ENCODE results near the gene GYG1.

DNA sequence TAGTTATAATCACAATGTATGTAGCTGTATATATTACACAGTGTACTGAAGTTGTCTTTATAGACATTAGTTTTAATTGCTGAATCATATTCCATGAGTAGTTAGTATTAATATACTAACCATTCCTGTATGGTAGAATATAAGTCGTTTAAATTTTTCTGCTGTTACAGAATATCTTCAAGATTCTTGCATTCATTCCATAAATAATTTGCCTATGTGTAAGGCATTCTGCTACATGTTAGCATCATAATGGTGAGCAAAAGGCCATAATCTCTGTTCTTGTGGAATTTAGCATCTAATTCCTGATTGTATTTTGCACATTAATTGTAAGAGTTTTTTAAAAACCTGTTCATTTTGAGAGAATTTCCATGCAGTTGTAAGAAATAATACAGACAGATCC is 14.1 kb downstream of the GYG1 start:
- TF ChIP-seq EZH2 (IDR thresholded peaks at IDR 0.05; ENCODE audit: insufficient read depth, poor library complexity, severe bottlenecking), result no peak
- no peak for TF ChIP-seq EZH2phosphoT487 (IDR thresholded peaks at IDR 0.05; ENCODE audit: insufficient read depth, low read depth)

Data from GM23248 (cell line).